SK-N-SH (cell line): ENCODE data around the gene RPAP2. TPM values are rescaled to one million over a fixed set of nuclear protein-coding genes. Genes with fewer than 3 reads are reported as not detected.

Experiments used
- CTCF ChIA-PET: fragments of 300-600, 350-600 bp; formaldehyde crosslinking; extraction: SDS; loops from one replicate; lab custom pipeline; 2021; lab: Yijun Ruan, JAX
- POLR2A ChIA-PET: fragments of 350-600 bp; sonication (Branson Sonifier 250); formaldehyde crosslinking; extraction: SDS; loops from one replicate; lab custom pipeline; 2020; ENCODE audit warnings: antibody characterized with exemption, inconsistent platforms; lab: Yijun Ruan, JAX
- DNase-seq: peaks from one replicate; pipeline ENCODE4 v3.0.0; 2012
- H2AFZ ChIP-seq: fragments of 200-600 bp; sonication (generic); 2 replicates; pipeline ENCODE4 v1.8.1; 2016; ENCODE audit warnings: antibody characterized with exemption, mild to moderate bottlenecking, low read depth
- H3F3A ChIP-seq: fragments of 200-600 bp; sonication (generic); replicated peaks from 2 replicates; pipeline ENCODE3; 2016; ENCODE audit warnings: antibody characterized with exemption, mild to moderate bottlenecking; ENCODE audit not compliant: insufficient read depth
- H3K27ac ChIP-seq, 2 experiments: fragments of 200-500 bp in 1 of 2; fragments of 200-600 bp in 1 of 2; sonication (Bioruptor generic) in 1 of 2; sonication (generic), shearing (Covaris generic) in 1 of 2; 2 replicates each; pipeline versions ENCODE4 v1.5.1 to v1.6.1; 2014 to 2016; ENCODE audit warnings: low read depth in 2 of 2, inconsistent platforms in 1 of 2, low read length in 1 of 2, mild to moderate bottlenecking in 1 of 2, mixed read lengths in 1 of 2
- H3K27me3 ChIP-seq: fragments of 200-600 bp; sonication (generic), shearing (Covaris generic); 2 replicates; pipeline ENCODE4 v1.6.1; 2016; ENCODE audit warnings: mixed run types; ENCODE audit not compliant: insufficient read depth
- H3K36me3 ChIP-seq, 2 experiments: fragments of 200-500 bp in 1 of 2; fragments of 200-600 bp in 1 of 2; sonication (Bioruptor generic) in 1 of 2; sonication (generic) in 1 of 2; replicated peaks in 1 of 2; 2 replicates each; pipeline versions ENCODE3 to v1.5.1; 2014 to 2016; ENCODE audit warnings: low read length in 1 of 2, mild to moderate bottlenecking in 1 of 2; ENCODE audit not compliant: insufficient read depth in 2 of 2, control insufficient read depth in 1 of 2
- H3K4me1 ChIP-seq, 2 experiments: fragments of 200-500 bp in 1 of 2; fragments of 200-600 bp in 1 of 2; sonication (Bioruptor generic) in 1 of 2; sonication (generic), shearing (Covaris generic) in 1 of 2; 2 replicates each; pipeline versions ENCODE4 v1.5.1 to v1.6.1; 2014 to 2016; ENCODE audit warnings: low read depth in 1 of 2, low read length in 1 of 2, mixed run types in 1 of 2; ENCODE audit not compliant: insufficient read depth in 2 of 2, control insufficient read depth in 1 of 2
- H3K4me2 ChIP-seq: fragments of 200-600 bp; sonication (generic), shearing (Covaris generic); 2 replicates; pipeline ENCODE4 v1.6.1; 2017; ENCODE audit warnings: mixed run types
- H3K4me3 ChIP-seq, 2 experiments: fragments of 200-500 bp in 1 of 2; fragments of 200-600 bp in 1 of 2; sonication (Bioruptor generic) in 1 of 2; sonication (generic), shearing (Covaris generic) in 1 of 2; 2 replicates each; pipeline versions ENCODE4 v1.5.1 to v1.8.1; 2014 to 2016; ENCODE audit warnings: low read depth in 2 of 2, inconsistent platforms in 1 of 2, low read length in 1 of 2, mild to moderate bottlenecking in 1 of 2, mixed read lengths in 1 of 2, moderate library complexity in 1 of 2
- H3K79me2 ChIP-seq: fragments of 200-600 bp; sonication (generic); 2 replicates; pipeline ENCODE4 v1.8.1; 2017; ENCODE audit warnings: mild to moderate bottlenecking; ENCODE audit not compliant: insufficient read depth
- H3K9ac ChIP-seq: fragments of 200-600 bp; sonication (generic); 2 replicates; pipeline ENCODE4 v1.6.1; 2017; ENCODE audit warnings: mixed run types
- H3K9me2 ChIP-seq: fragments of 200-600 bp; sonication (generic); 2 replicates; pipeline ENCODE4 v1.6.1; 2017; ENCODE audit warnings: mixed run types
- H3K9me3 ChIP-seq: fragments of 200-600 bp; sonication (generic); 2 replicates; pipeline ENCODE4 v1.6.1; 2017; ENCODE audit warnings: mixed run types, mild to moderate bottlenecking, moderate library complexity
- H4K20me1 ChIP-seq: fragments of 200-600 bp; sonication (generic); 2 replicates; pipeline ENCODE4 v1.6.1; 2017; ENCODE audit warnings: mild to moderate bottlenecking, mixed run types; ENCODE audit not compliant: insufficient read depth
- CTCF ChIP-seq: fragments of 200-600 bp; sonication (generic); IDR thresholded peaks from 2 replicates; pipeline ENCODE4 v1.6.1; 2017; ENCODE audit warnings: antibody characterized with exemption, mild to moderate bottlenecking, moderate library complexity
- ELF1 ChIP-seq: IDR thresholded peaks from 2 replicates; pipeline ENCODE4 v1.4.0; 2012
- FOSL2 ChIP-seq: IDR thresholded peaks from 2 replicates; pipeline ENCODE4 v1.4.0; 2012; ENCODE audit warnings: low read depth, mild to moderate bottlenecking, moderate library complexity, borderline replicate concordance
- FOXJ3 ChIP-seq: sonication (generic); formaldehyde crosslinking; IDR thresholded peaks from 2 replicates; pipeline ENCODE4 v1.5.1; 2020; ENCODE audit warnings: mild to moderate bottlenecking, missing genetic modification reagents
- GABPA ChIP-seq: IDR thresholded peaks from 2 replicates; pipeline ENCODE4 v1.4.0; 2012; ENCODE audit warnings: low read depth, mild to moderate bottlenecking
- IRF3 ChIP-seq: fragments of 150-350 bp; IDR thresholded peaks from 2 replicates; pipeline ENCODE4 v1.6.1; 2016; ENCODE audit warnings: mild to moderate bottlenecking, low read depth, low read length
- MEF2A ChIP-seq: IDR thresholded peaks from 2 replicates; pipeline ENCODE4 v1.4.0; 2012; ENCODE audit warnings: low read depth, borderline replicate concordance
- MXI1 ChIP-seq: IDR thresholded peaks from 2 replicates; pipeline ENCODE4 v1.6.1; 2012; ENCODE audit warnings: mild to moderate bottlenecking, low read depth, low read length, improper control_type of control experiment
- NRF1 ChIP-seq: IDR thresholded peaks from 2 replicates; pipeline ENCODE4 v1.6.1; 2012; ENCODE audit warnings: low read depth, mild to moderate bottlenecking, low read length
- RCOR1 ChIP-seq: fragments of 150-350 bp; IDR thresholded peaks from 2 replicates; pipeline ENCODE4 v1.6.1; 2017; ENCODE audit warnings: antibody characterized with exemption, low read length
- REST ChIP-seq: IDR thresholded peaks from 2 replicates; pipeline ENCODE4 v1.6.1; 2012; ENCODE audit warnings: mild to moderate bottlenecking, low read depth, low read length, moderate library complexity
- RFX5 ChIP-seq: IDR thresholded peaks from 2 replicates; pipeline ENCODE4 v1.6.1; 2012; ENCODE audit warnings: mild to moderate bottlenecking, improper control_type of control experiment, low read length
- RXRA ChIP-seq: IDR thresholded peaks from 2 replicates; pipeline ENCODE4 v1.4.0; 2012; ENCODE audit warnings: low read depth, mild to moderate bottlenecking, borderline replicate concordance
- USF2 ChIP-seq: fragments of 150-350 bp; IDR thresholded peaks from 2 replicates; pipeline ENCODE4 v1.6.1; 2017; ENCODE audit warnings: antibody characterized with exemption, low read length, low read depth, borderline replicate concordance
- YY1 ChIP-seq: IDR thresholded peaks from 2 replicates; pipeline ENCODE4 v1.4.0; 2012; ENCODE audit warnings: low read depth, mild to moderate bottlenecking
- ZBTB33 ChIP-seq: IDR thresholded peaks from 2 replicates; pipeline ENCODE4 v1.4.0; 2012; ENCODE audit warnings: low read depth, borderline replicate concordance
- WGBS: methylation state at CpG from one replicate; pipeline ENCODE4 v1.1.6; 2017; ENCODE audit warnings: low lambda C conversion rate; 5-methylcytosine and 5-hydroxymethylcytosine counted together
- polyA plus RNA-seq, 3 experiments: library from polyadenylated mRNA; depleted of rRNA; stranded (reverse); fragments of >200 nt; gene quantifications; 2 replicates each; pipeline ENCODE4 v1.2.3, GENCODE V29; 2012

The RPAP2 gene
- polyA plus RNA-seq, 1 of the 3 experiments (the other 2 are of a cell fraction): 3.4 TPM

- Histone ChIP-seq H3K27ac (no peak overlapping the region), H3K36me3 (peaks cover 17 to 36% of the 10 kb centered on the region in 2 experiments), H3K27me3 (no peaks in the 10 kb centered on the region), H3K4me2 (no peak overlapping the region), H3K9me2 (no peaks in the 10 kb centered on the region), H3K4me1 (no peaks in the 10 kb centered on the region), H3K4me3 (no peak overlapping the region), H3K9me3 (no peaks in the 10 kb centered on the region), H3F3A (no peaks in the 10 kb centered on the region), H4K20me1 (no peaks in the 10 kb centered on the region), H3K79me2 (no peaks in the 10 kb centered on the region), H2AFZ (no peak overlapping the region), H3K9ac (no peak overlapping the region)
- ChIA-PET POLR2A (interaction anchor here (0.8 kb wide), 1 partner anchor 444 kb away, joined by 3 read pairs; no protein-coding TSS in a partner anchor), CTCF (interaction anchor here (0.6 kb wide), 1 partner anchor 321 kb away, joined by 3 read pairs; no protein-coding TSS in a partner anchor)
- 94% methylated on average over 3 of the region's 3 CpGs for WGBS
- DNase-seq: no peak
- TF ChIP-seq IRF3: no peak
- TF ChIP-seq RXRA: no peak
- TF ChIP-seq MEF2A: no peak
- no peak for TF ChIP-seq YY1
- TF ChIP-seq REST: no peak
- TF ChIP-seq MXI1: no peak
- TF ChIP-seq FOSL2: no peak
- no peak for TF ChIP-seq CTCF
- no peak for TF ChIP-seq RCOR1
- no peak for TF ChIP-seq RFX5
- no peak for TF ChIP-seq GABPA
- TF ChIP-seq ELF1: no peak
- TF ChIP-seq NRF1: no peak
- TF ChIP-seq USF2: no peak
- TF ChIP-seq ZBTB33: no peak
- no peak for TF ChIP-seq FOXJ3
Observed at GRCh38 chr1:92317836-92318493, 19.1 kb downstream of the RPAP2 start.
